Muscle layer of colon (tissue), 2 donors: Measurements from ENCODE around the gene DHDDS.

Source experiments
- H3K27ac ChIP-seq: one replicate; pipeline ENCODE4 v1.7.0; 2013; ENCODE audit warnings: low read depth, mild to moderate bottlenecking, low read length, moderate library complexity
- H3K27me3 ChIP-seq, 2 donors: one replicate each; pipeline ENCODE4 v1.7.0; 2013; ENCODE audit warnings: low read length in 2 of 2, mild to moderate bottlenecking in 2 of 2; ENCODE audit not compliant: insufficient read depth in 2 of 2, control insufficient read depth in 1 of 2
- H3K36me3 ChIP-seq: one replicate; pipeline ENCODE4 v1.7.0; 2013; ENCODE audit warnings: mild to moderate bottlenecking, low read length; ENCODE audit not compliant: insufficient read depth
- H3K4me1 ChIP-seq: one replicate; pipeline ENCODE4 v1.7.0; 2013; ENCODE audit warnings: mild to moderate bottlenecking, low read length; ENCODE audit not compliant: insufficient read depth
- H3K4me3 ChIP-seq, 2 donors: one replicate each; pipeline ENCODE4 v1.7.0; 2013; ENCODE audit warnings: low read length in 2 of 2, low read depth in 1 of 2, mild to moderate bottlenecking in 1 of 2, moderate library complexity in 1 of 2
- H3K9ac ChIP-seq: one replicate; pipeline ENCODE4 v1.7.0; 2013; ENCODE audit warnings: low read length
- H3K9me3 ChIP-seq: one replicate; pipeline ENCODE4 v1.7.0; 2013; ENCODE audit warnings: mild to moderate bottlenecking, low read length
- donor health status: abdominal sarcoma.
- donor health status: Adenocarcinoma of cecum.

The DHDDS gene

DNA sequence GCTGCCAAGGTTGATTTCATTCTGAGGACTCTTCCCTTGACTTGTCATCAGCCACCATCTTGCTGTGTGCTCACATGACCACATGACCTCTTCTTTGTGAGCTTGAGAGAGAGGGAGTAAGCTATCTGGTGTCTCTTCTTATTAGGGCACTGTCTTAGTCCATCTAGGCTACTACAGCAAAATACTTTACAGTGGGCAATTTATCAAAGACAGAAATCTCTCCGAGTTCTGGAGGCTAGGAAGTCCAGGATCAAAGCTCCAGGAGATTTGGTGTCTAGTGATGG, 85.6 kb downstream of the DHDDS start:
- Histone ChIP-seq H3K4me1 (no peaks in the 10 kb centered on the region), H3K9ac (no peak overlapping the region), H3K9me3 (no peaks in the 10 kb centered on the region), H3K36me3 (no peaks in the 10 kb centered on the region), H3K27ac (no peak overlapping the region), H3K27me3 (no peaks in the 10 kb centered on the region), H3K4me3 (no peak overlapping the region)

DNA sequence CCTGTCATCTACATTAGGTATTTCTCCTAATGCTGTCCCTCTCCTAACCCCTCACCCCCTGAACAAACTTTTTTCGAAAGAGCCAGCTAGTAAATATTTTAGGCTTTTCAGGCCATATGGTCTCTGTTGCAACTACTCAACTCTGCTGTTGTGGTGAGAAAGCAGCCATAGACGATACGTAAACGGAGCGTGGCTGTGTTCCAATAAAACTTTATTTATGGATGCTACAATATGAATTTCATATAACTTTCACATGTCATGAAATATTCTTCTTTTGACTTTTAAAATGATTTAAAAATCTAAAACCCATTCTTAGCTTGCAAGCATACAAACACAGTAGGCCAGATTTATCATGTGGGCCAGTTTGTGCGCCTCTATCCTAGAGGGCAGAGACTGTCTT, 86.2 kb downstream of the DHDDS start:
- H3K9ac ChIP-seq, result no peak overlapping the region
- H3K4me1 ChIP-seq, result no peaks in the 10 kb centered on the region
- no peaks in the 10 kb centered on the region for H3K36me3 ChIP-seq
- H3K27me3 ChIP-seq, result no peaks in the 10 kb centered on the region
- no peak overlapping the region for H3K27ac ChIP-seq
- no peak overlapping the region for H3K4me3 ChIP-seq
- no peaks in the 10 kb centered on the region for H3K9me3 ChIP-seq

DNA sequence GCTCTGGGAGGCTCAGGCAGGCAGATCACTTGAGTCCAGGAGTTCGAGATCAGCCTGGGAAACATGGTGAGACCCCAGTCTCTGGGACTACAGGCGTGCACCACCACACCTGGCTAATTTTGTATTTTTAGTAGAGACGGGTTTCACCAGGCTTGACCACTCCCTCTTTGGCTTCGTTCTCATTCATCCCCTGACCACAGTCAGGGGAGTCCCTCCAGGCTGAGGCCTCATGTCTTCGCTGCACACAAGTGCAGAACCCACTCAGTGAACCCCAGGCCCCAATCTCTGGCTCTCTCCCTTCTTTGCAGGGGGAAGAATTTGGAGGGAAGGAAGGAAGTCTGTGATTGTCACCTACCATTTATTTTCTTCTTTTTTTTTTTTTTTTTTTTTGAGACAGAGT, 88.2 kb downstream of the DHDDS start:
- H3K4me3 ChIP-seq, result no peak overlapping the region
- H3K27ac ChIP-seq, result no peak overlapping the region
- no peaks in the 10 kb centered on the region for H3K9me3 ChIP-seq

More for the DNA sequence above, 88.2 kb downstream of the DHDDS start:
- no peak overlapping the region for H3K9ac ChIP-seq
- H3K27me3 ChIP-seq, result no peaks in the 10 kb centered on the region
- H3K4me1 ChIP-seq, result no peaks in the 10 kb centered on the region
- H3K36me3 ChIP-seq, result no peaks in the 10 kb centered on the region
